Measurements from ENCODE around the gene SCLY. TPM values are rescaled to one million over a fixed set of nuclear protein-coding genes. Genes with fewer than 3 reads are reported as not detected.
"Not testable (repeated sequence)": the region's sequence is repeated elsewhere in the genome, so short reads cannot be mapped to it uniquely, and the experiment has no call there.

Gene SCLY
- total RNA-seq, 1 experiment from 2014 or later: 28.7 TPM

DNA sequence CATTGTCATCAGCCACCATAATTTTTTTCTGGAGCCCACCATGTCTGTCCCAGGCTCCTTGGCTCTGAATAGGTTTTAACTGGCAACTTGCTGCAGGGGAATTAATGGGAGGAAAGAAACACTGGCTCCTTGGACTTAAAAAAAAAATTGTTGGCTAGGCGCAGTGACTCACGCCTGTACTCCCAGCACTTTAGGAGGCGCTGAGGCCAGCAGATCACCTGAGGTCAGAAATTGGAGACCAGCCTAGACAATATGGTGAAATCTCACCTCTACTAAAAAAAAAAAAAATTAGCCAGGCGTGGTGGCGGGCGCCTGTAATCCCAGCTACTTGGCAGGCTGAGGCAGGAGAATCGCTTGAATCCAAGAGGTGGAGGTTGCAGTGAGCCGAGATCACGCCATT is 26.8 kb upstream of the SCLY start:
- H3K9me2 ChIP-seq (ENCODE audit: insufficient read depth); H3K9me3 ChIP-seq (ENCODE audit: control insufficient read depth in 1 of 2, insufficient read depth in 1 of 2, low read depth in 1 of 2, low read length in 2 of 2); H2AFZ ChIP-seq (ENCODE audit: low read depth, low read length, poor library complexity, severe bottlenecking); H3K27me3 ChIP-seq (ENCODE audit: insufficient read depth, low read length); H3K4me3 ChIP-seq (replicated peaks in 1 of 2; ENCODE audit: low read depth in 1 of 2, low read length in 2 of 2); H4K20me1 ChIP-seq (ENCODE audit: insufficient read depth); DNase-seq (ENCODE audit: low read depth, low spot score); H3K9ac ChIP-seq (ENCODE audit: low read length); H3K27ac ChIP-seq (ENCODE audit: low read depth, low read length); H3K36me3 ChIP-seq (ENCODE audit: control insufficient read depth in 1 of 2, insufficient read depth in 2 of 2, low read length in 2 of 2); RAD21 ChIA-PET (ENCODE audit: low non-redundant PET in 1 of 2, low total read pairs in 2 of 2, uncharacterized antibody in 2 of 2, unreplicated experiment in 2 of 2); H3K4me2 ChIP-seq (ENCODE audit: low read length); H3K79me2 ChIP-seq (ENCODE audit: insufficient read depth, low read length); intact Hi-C loops (cut with micrococcal nuclease); POLR2A ChIA-PET; ATAC-seq; H3K4me1 ChIP-seq (ENCODE audit: control insufficient read depth in 1 of 2, insufficient read depth in 2 of 2, low read length in 2 of 2); BruUV-seq (replicated peaks); CTCF ChIA-PET: not testable (repeated sequence)

DNA sequence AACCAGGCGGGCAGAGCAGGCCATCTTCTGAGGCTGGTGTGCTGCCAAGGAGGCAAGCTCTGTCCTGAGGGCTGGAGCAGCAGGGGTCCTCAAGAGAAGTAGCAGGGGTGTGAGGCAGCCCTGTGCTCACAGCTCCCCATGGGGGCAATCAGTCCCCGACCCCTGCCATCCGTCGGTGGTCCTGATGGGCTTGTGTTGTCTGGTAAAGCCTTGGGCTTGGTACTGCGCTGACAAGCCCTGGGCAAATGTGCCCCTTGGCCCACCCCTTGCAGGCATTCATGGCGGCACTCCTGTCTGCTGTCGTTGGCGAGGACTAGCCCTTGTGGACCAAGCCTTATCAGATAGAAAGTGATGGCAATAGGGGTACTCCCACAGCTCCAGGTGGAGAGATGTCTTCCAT is 22.6 kb upstream of the SCLY start:
- CTCF ChIA-PET: no interaction called here
- TF ChIP-seq ZBTB33 (IDR thresholded peaks at IDR 0.05; ENCODE audit: extremely low read depth, insufficient replicate concordance, low read length) (no peak), POLR2AphosphoS5 (IDR thresholded peaks at IDR 0.05; ENCODE audit: low read depth, low read length) (no peak), REST (IDR thresholded peaks at IDR 0.05; ENCODE audit: low read depth) (no peak), POLR2A (IDR thresholded peaks at IDR 0.05; ENCODE audit: borderline replicate concordance, extremely low read depth, insufficient read depth, insufficient read length) (no peak), MAX (IDR thresholded peaks at IDR 0.05) (no peak), SRF (IDR thresholded peaks at IDR 0.05; ENCODE audit: low read depth) (no peak), YY1 (IDR thresholded peaks at IDR 0.05; ENCODE audit: extremely low read depth, insufficient replicate concordance, low read depth, low read length) (no peak), FOSL1 (IDR thresholded peaks at IDR 0.05; ENCODE audit: low read depth) (no peak), CBX3 (IDR thresholded peaks at IDR 0.05; ENCODE audit: low read depth) (no peak), JUND (IDR thresholded peaks at IDR 0.05) (no peak), CEBPB (IDR thresholded peaks at IDR 0.05; ENCODE audit: low read depth) (no peak), EGR1 (IDR thresholded peaks at IDR 0.05; ENCODE audit: low read depth) (no peak), CTCF (IDR thresholded peaks at IDR 0.05 in 2 of 3, conservative IDR thresholded peaks at IDR 0.05 in 1 of 3; ENCODE audit: borderline replicate concordance in 1 of 3, insufficient read depth in 1 of 3, low read depth in 2 of 3, low read length in 2 of 3) (no peak)
- TF ChIP-seq, protein P1, sequence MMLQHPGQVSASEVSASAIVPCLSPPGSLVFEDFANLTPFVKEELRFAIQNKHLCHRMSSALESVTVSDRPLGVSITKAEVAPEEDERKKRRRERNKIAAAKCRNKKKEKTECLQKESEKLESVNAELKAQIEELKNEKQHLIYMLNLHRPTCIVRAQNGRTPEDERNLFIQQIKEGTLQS (IDR thresholded peaks at IDR 0.05): no peak

More for the DNA sequence above, 22.6 kb upstream of the SCLY start:
- Histone ChIP-seq H3K36me3 (ENCODE audit: control insufficient read depth in 1 of 2, insufficient read depth in 2 of 2, low read length in 2 of 2) (no peaks in the 10 kb centered on the region), H3K4me2 (ENCODE audit: low read length) (no peak overlapping the region), H3K9me2 (ENCODE audit: insufficient read depth) (no peaks in the 10 kb centered on the region), H3K4me1 (ENCODE audit: control insufficient read depth in 1 of 2, insufficient read depth in 2 of 2, low read length in 2 of 2) (no peaks in the 10 kb centered on the region), H3K4me3 (replicated peaks in 1 of 2; ENCODE audit: low read depth in 1 of 2, low read length in 2 of 2) (no peak overlapping the region), H3K27me3 (ENCODE audit: insufficient read depth, low read length) (no peaks in the 10 kb centered on the region), H4K20me1 (ENCODE audit: insufficient read depth) (no peaks in the 10 kb centered on the region), H3K9me3 (ENCODE audit: control insufficient read depth in 1 of 2, insufficient read depth in 1 of 2, low read depth in 1 of 2, low read length in 2 of 2) (no peaks in the 10 kb centered on the region), H3K27ac (ENCODE audit: low read depth, low read length) (no peak overlapping the region), H3K9ac (ENCODE audit: low read length) (no peak overlapping the region), H2AFZ (ENCODE audit: low read depth, low read length, poor library complexity, severe bottlenecking) (no peak overlapping the region), H3K79me2 (ENCODE audit: insufficient read depth, low read length) (no peaks in the 10 kb centered on the region)
- BruUV-seq (replicated peaks): no TSS peak
- ATAC-seq (no peak), DNase-seq (ENCODE audit: low read depth, low spot score) (no peak)
- POLR2A ChIA-PET: no interaction called here
- RAD21 ChIA-PET (ENCODE audit: low non-redundant PET in 1 of 2, low total read pairs in 2 of 2, uncharacterized antibody in 2 of 2, unreplicated experiment in 2 of 2): no interaction called here
- intact Hi-C loops (cut with micrococcal nuclease): no loop called here
